Activated CD4-positive, alpha-beta T cell treated with anti-CD3 and anti-CD28 coated beads for 36 hours (primary cell): ENCODE measurements around the gene H6PD. TPM values are rescaled to one million over a fixed set of nuclear protein-coding genes. Genes with fewer than 3 reads are reported as not detected.
A peak's percentile ranks its signal among the peaks of the same experiment; 100 is the strongest.

Experiments used
- ATAC-seq: fragments of 200-7000 bp; cut with Tn5 transposase; one replicate; pipeline ENCODE4 v1.10.0; 2021; ENCODE audit warnings: mild to moderate bottlenecking, moderate library complexity
- CTCF ChIA-PET: fragments of 350-600 bp; sonication (Branson Sonifier 250); formaldehyde crosslinking; loops from one replicate; lab custom pipeline; 2021; ENCODE audit warnings: antibody characterized with exemption; lab: Charles Lee
- POLR2A ChIA-PET: fragments of 350-600 bp; sonication (Branson Sonifier 250); formaldehyde crosslinking; loops from one replicate; lab custom pipeline; 2021; ENCODE audit warnings: antibody characterized with exemption, inconsistent platforms; lab: Charles Lee
- DNase-seq: peaks from one replicate; pipeline ENCODE4 v3.0.0-alpha.2; 2020
- H3K27ac Mint-ChIP-seq: one replicate; pipeline ENCODE4 v1.8.0; 2021; ENCODE audit warnings: mixed read lengths
- H3K27me3 Mint-ChIP-seq: one replicate; pipeline ENCODE4 v1.8.0; 2021; ENCODE audit warnings: mixed read lengths
- H3K36me3 Mint-ChIP-seq: one replicate; pipeline ENCODE4 v1.8.0; 2021; ENCODE audit warnings: low read depth, mixed read lengths
- H3K4me1 Mint-ChIP-seq: one replicate; pipeline ENCODE4 v1.8.0; 2021; ENCODE audit warnings: mixed read lengths
- H3K4me3 Mint-ChIP-seq: one replicate; pipeline ENCODE4 v1.8.0; 2021; ENCODE audit warnings: mild to moderate bottlenecking, moderate library complexity, mixed read lengths
- H3K9me3 Mint-ChIP-seq: one replicate; pipeline ENCODE4 v1.8.0; 2021; ENCODE audit warnings: low read depth, mixed read lengths
- intact Hi-C, 2 experiments: fragments of 100-400 bp; cut with DNase I in 1 of 2; cut with micrococcal nuclease in 1 of 2; formaldehyde crosslinking; loops; one replicate each; pipeline versions ENCODE4 v1.14.2 to v1.15.1; 2022 to 2024; cut with DNase I, micrococcal nuclease
- total RNA-seq, 2 experiments: library from RNA; stranded (reverse); gene quantifications; one replicate each; pipeline ENCODE4 v1.2.3, GENCODE V29; 2021

H6PD gene
- total RNA-seq, 2 experiments from 2014 or later, result 8.8 to 9.6 TPM

GRCh38 chr1:9271283-9271682 lies 36.7 kb downstream of the H6PD start:
- Mint-ChIP-seq H3K4me1 (peaks cover 16% of the 10 kb centered on the region), H3K9me3 (no peaks in the 10 kb centered on the region), H3K36me3 (peaks cover 1% of the 10 kb centered on the region), H3K27me3 (no peaks in the 10 kb centered on the region), H3K27ac (no peak overlapping the region), H3K4me3 (no peak overlapping the region)
- POLR2A ChIA-PET, result no interaction called here
- no peak for ATAC-seq
- CTCF ChIA-PET, result interaction anchor here (0.6 to 1.4 kb wide), 2 partner anchors 9 to 75 kb away, joined by 3 to 4 read pairs; no protein-coding TSS in a partner anchor
- no peak for DNase-seq
- intact Hi-C loops, result no loop called here

- Mint-ChIP-seq H3K4me3 (no peak overlapping the region), H3K36me3 (peaks cover 3% of the 10 kb centered on the region), H3K27me3 (no peaks in the 10 kb centered on the region), H3K4me1 (peaks cover 17% of the 10 kb centered on the region), H3K27ac (no peak overlapping the region), H3K9me3 (no peaks in the 10 kb centered on the region)
- CTCF ChIA-PET, result interaction anchor here (0.6 to 1.4 kb wide), 3 partner anchors 8 to 130 kb away, joined by 3 to 7 read pairs (median 4); no protein-coding TSS in a partner anchor
- ATAC-seq (no peak), DNase-seq (no peak)
- intact Hi-C loops, result no loop called here
- POLR2A ChIA-PET, result no interaction called here
Observed at GRCh38 chr1:9271861-9272595, 37.5 kb downstream of the H6PD start.

- Mint-ChIP-seq H3K36me3 (peaks cover 3% of the 10 kb centered on the region), H3K27ac (no peak overlapping the region), H3K9me3 (no peaks in the 10 kb centered on the region), H3K4me3 (no peak overlapping the region), H3K27me3 (no peaks in the 10 kb centered on the region), H3K4me1 (peaks cover 15% of the 10 kb centered on the region)
- no peak for ATAC-seq
- no peak for DNase-seq
- ChIA-PET CTCF (interaction anchor here (0.5 to 1.4 kb wide), 2 partner anchors 17 to 183 kb away, joined by 3 to 7 read pairs; no protein-coding TSS in a partner anchor), POLR2A (no interaction called here)
- intact Hi-C loops, result no loop called here
Observed at GRCh38 chr1:9273177-9273576, 38.6 kb downstream of the H6PD start.

DNA sequence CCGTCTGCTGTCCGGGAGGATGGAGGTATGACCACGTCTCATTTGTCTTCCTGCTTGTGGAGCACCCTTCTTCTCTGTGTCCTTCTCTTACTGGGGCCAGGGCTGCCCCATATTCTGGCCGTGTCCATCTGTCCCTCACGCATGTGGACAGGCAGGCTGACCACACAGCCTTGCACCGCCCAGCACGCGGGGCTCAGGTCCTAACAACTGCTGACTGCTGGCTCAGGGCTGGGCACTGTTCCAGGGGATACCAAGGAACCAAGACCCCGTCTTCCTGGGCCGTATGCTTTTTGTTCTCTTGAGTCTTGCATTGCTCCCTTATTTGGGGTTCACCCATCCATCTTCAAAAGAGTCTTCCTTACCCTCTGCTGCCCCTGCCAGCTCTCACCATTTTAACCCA lies 40.6 kb downstream of the H6PD start:
- Mint-ChIP-seq H3K27ac (peak overlapping the region; percentile 39), H3K4me3 (peak overlapping the region; percentile 2), H3K4me1 (peaks cover 30% of the 10 kb centered on the region), H3K36me3 (peaks cover 4% of the 10 kb centered on the region), H3K27me3 (no peaks in the 10 kb centered on the region), H3K9me3 (no peaks in the 10 kb centered on the region)
- ChIA-PET POLR2A (interaction anchor here (0.9 kb wide), 1 partner anchor 14 kb away, joined by 3 read pairs; no protein-coding TSS in a partner anchor), CTCF (interaction anchor here (0.6 to 2.3 kb wide), 6 partner anchors 8 to 460 kb away, joined by 3 to 21 read pairs (median 6); no protein-coding TSS in a partner anchor)
- intact Hi-C loops, result loop anchor here (1.0 to 5.0 kb wide), 7 partner anchors 19 to 312 kb away; partner anchors contain the start of genes H6PD (in 1 of the 2) and TMEM201 (in 1 of the 2)
- no peak for DNase-seq
- no peak for ATAC-seq

GRCh38 chr1:9275567-9276034 lies 41.0 kb downstream of the H6PD start:
- intact Hi-C loops, result loop anchor here (1.0 to 5.0 kb wide), 7 partner anchors 19 to 312 kb away; partner anchors contain the start of genes H6PD (in 1 of the 2) and TMEM201 (in 1 of the 2)
- ChIA-PET CTCF (interaction anchor here (0.6 to 2.3 kb wide), 6 partner anchors 9 to 460 kb away, joined by 3 to 21 read pairs (median 6); no protein-coding TSS in a partner anchor), POLR2A (interaction anchor here (0.9 kb wide), 1 partner anchor 13 kb away, joined by 3 read pairs; no protein-coding TSS in a partner anchor)
- H3K4me1 Mint-ChIP-seq, result peaks cover 33% of the 10 kb centered on the region
- H3K9me3 Mint-ChIP-seq, result no peaks in the 10 kb centered on the region
- DNase-seq (peak; percentile 93), ATAC-seq (peak; percentile 89)
- peak overlapping the region; percentile 2 for H3K4me3 Mint-ChIP-seq
- no peaks in the 10 kb centered on the region for H3K27me3 Mint-ChIP-seq
- H3K36me3 Mint-ChIP-seq, result peaks cover 4% of the 10 kb centered on the region
- peak overlapping the region; percentile 47 for H3K27ac Mint-ChIP-seq

DNA sequence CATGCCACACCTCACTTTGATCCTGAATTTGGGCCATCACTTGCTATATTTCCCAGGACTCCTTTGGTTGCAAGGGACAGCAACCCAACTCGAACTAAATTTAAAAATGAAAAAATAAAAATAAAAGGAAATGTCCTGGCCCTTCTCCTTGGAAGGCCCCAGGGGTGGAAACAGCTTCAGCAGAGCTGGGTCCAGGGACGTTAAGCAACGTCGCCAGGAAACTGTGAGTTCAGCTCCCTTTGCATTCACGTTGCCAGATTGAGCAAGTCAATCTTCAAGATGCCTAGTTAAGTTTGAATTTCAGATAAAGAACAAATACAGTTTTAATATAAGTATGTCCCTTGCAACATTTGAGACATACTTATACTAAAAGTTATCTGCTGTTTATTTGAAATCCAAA lies 43.5 kb downstream of the H6PD start:
- Mint-ChIP-seq H3K27me3 (no peaks in the 10 kb centered on the region), H3K36me3 (peaks cover 4% of the 10 kb centered on the region), H3K4me3 (no peak overlapping the region), H3K4me1 (peaks cover 47% of the 10 kb centered on the region), H3K27ac (no peak overlapping the region), H3K9me3 (no peaks in the 10 kb centered on the region)
- DNase-seq, result no peak
- POLR2A ChIA-PET, result no interaction called here
- ATAC-seq, result no peak
- intact Hi-C loops, result loop anchor here in 1 of 2 experiments (5.0 kb wide), 1 partner anchor 309 kb away; the partner anchor contains the start of gene TMEM201
- CTCF ChIA-PET, result interaction anchor here (0.8 to 0.9 kb wide), 2 partner anchors 11 to 177 kb away, joined by 3 to 4 read pairs; no protein-coding TSS in a partner anchor

DNA sequence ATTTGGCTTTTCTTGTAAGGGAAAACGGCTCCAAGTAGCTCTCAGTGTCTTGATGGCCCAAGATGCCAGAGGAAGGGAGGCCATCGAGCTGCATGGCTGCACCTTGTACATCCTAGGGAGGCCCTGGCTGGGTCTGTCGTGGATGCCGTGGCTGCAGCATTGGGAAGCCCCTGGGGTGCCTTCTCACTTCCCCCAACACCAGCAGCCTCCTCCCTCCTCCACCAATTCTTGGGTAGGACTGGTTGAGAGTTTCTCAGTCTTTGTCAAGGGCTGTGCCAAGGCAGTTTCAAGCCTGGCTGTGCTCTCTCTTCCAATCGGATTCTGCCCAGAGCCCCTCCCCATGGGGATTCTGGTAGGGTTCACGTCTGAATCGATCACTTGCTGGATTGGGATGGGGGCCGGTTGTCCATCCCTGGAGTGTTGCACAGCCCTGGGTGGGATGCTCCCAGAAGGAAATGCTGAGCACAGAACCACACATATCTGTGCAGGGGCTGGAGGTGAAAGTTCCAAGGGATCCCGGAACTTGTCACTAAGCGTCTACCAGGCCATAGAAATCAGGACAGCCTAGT lies 44.1 kb downstream of the H6PD start:
- DNase-seq (no peak), ATAC-seq (no peak)
- peaks cover under 1% of the 10 kb centered on the region for H3K9me3 Mint-ChIP-seq
- H3K27me3 Mint-ChIP-seq, result no peaks in the 10 kb centered on the region
- ChIA-PET CTCF (interaction anchor here (0.7 to 2.2 kb wide), 5 partner anchors 10 to 177 kb away, joined by 3 to 17 read pairs (median 4); no protein-coding TSS in a partner anchor), POLR2A (no interaction called here)
- intact Hi-C loops, result loop anchor here in 1 of 2 experiments (5.0 kb wide), 1 partner anchor 309 kb away; the partner anchor contains the start of gene TMEM201
- H3K4me1 Mint-ChIP-seq, result peaks cover 51% of the 10 kb centered on the region
- H3K36me3 Mint-ChIP-seq, result peaks cover 4% of the 10 kb centered on the region
- no peak overlapping the region for H3K4me3 Mint-ChIP-seq
- H3K27ac Mint-ChIP-seq, result no peak overlapping the region

DNA sequence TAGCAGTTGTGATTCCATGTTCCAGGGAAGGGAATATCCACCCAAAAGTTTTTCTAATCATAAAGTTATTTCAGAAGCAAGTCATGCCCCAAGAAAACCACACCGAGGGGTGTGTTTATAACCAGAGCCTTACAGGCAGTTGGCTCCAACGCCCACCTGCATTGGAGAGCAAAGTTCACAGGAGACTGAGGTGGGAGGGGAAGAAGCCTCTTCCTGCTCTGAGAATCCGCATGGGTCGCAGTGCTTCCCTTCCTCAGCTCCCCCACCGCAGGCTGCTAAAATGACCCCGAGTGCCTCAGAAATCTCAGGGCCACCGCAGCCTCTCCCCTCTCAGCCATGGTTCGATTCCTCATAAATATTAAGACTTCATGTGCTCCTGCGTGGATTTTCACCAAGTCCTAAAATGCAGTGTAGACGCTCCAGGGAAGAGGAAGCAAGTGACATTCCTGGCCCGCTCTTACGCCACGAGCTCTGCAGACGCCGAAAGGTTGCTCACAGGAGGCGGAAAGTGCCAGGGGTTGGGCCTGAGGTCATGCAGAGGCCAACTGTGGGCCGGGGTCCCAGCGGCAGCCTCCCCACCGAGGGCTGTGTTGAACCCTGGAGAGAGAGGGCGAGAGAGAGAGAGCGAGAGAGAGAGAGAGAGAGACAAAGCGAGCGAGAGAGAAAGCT lies 44.7 kb downstream of the H6PD start:
- ChIA-PET CTCF (interaction anchor here (0.7 to 2.2 kb wide), 6 partner anchors 10 to 561 kb away, joined by 3 to 17 read pairs (median 4); no protein-coding TSS in a partner anchor), POLR2A (interaction anchor here (0.5 to 0.6 kb wide), 2 partner anchors 10 to 116 kb away, joined by 3 read pairs; no protein-coding TSS in a partner anchor)
- peaks cover 5% of the 10 kb centered on the region for H3K9me3 Mint-ChIP-seq
- ATAC-seq, result no peak
- peak; percentile 66 for DNase-seq
- intact Hi-C loops, result loop anchor here in 1 of 2 experiments (5.0 kb wide), 1 partner anchor 308 kb away; the partner anchor contains the start of gene TMEM201
- H3K36me3 Mint-ChIP-seq, result peaks cover 4% of the 10 kb centered on the region
- H3K27ac Mint-ChIP-seq, result peak overlapping the region; percentile 58
- no peaks in the 10 kb centered on the region for H3K27me3 Mint-ChIP-seq
- H3K4me3 Mint-ChIP-seq, result peak overlapping the region; percentile 20
- H3K4me1 Mint-ChIP-seq, result peaks cover 57% of the 10 kb centered on the region

DNA sequence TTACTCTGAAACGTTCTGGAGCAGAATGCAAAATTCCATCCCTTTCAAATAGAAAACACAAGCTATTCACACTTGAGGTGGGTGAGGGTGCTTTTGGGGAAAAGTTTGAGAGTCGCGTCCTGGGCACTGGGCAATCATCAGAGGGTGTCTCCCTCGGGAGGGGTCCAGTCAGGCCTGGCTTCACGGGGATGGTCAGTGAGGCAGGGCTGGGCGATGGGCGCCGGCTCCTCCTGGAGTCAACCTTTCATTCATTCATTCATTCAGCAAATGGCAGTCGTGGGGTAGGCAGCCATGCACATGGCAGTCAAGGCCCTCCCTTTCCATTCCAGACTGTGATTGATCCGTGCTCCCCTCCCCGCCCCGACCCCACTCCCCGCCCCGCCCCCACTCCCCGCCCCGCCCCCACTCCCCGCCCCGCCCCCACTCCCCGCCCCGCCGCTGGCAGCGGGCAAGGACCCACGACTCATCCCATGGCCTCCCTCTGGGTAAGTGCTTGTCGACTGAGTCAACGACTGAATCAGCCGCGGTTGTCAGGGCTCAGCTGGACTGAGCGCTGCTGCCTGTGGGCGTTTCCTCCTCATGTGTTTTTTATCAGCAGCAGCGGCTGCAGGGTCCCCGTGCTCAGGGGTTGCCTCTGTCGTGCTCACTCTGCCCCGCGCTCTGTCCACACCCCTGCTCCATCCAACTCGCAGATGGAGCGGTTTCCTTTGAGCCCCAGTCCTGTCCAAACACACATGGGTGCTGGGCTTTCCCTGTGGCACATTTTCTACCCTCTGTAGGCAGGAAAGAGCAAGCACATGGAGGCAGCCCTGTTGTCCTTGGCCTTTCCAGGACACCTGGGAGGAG lies 45.7 kb downstream of the H6PD start:
- ATAC-seq (peak; percentile 89), DNase-seq (peak; percentile 91)
- intact Hi-C loops, result loop anchor here in 1 of 2 experiments (1.0 to 5.0 kb wide), 3 partner anchors 13 to 372 kb away; partner anchors contain the start of gene PIK3CD
- Mint-ChIP-seq H3K9me3 (peaks cover 8% of the 10 kb centered on the region), H3K4me1 (peaks cover 54% of the 10 kb centered on the region), H3K27ac (no peak overlapping the region), H3K27me3 (no peaks in the 10 kb centered on the region), H3K4me3 (no peak overlapping the region), H3K36me3 (peaks cover 4% of the 10 kb centered on the region)
- POLR2A ChIA-PET, result interaction anchor here (0.5 to 0.6 kb wide), 3 partner anchors 9 to 115 kb away, joined by 3 read pairs; no protein-coding TSS in a partner anchor
- CTCF ChIA-PET, result interaction anchor here (0.6 to 2.2 kb wide), 8 partner anchors 9 to 560 kb away, joined by 3 to 17 read pairs (median 4); no protein-coding TSS in a partner anchor
